ENCODE results near the gene XIST.
"Not testable (repeated sequence)": the region's sequence is repeated elsewhere in the genome, so short reads cannot be mapped to it uniquely, and the experiment has no call there.

Gene XIST

GRCh38 chrX:73840120-73840924 lies 12.2 kb downstream of the XIST start:
- DNase-seq (ENCODE audit: insufficient read length, low spot score) (no peak), FAIRE-seq (no peak)

- DNase-seq (ENCODE audit: insufficient read length, low spot score) = no peak
- no peak for FAIRE-seq
Measured at GRCh38 chrX:73839152-73839551, 13.4 kb downstream of the XIST start.

- FAIRE-seq = no peak
- no peak for DNase-seq (ENCODE audit: insufficient read length, low spot score)
Measured at GRCh38 chrX:73838123-73838522, 14.4 kb downstream of the XIST start.

- FAIRE-seq (no peak), DNase-seq (ENCODE audit: insufficient read length, low spot score) (no peak)
Measured at GRCh38 chrX:73836956-73837477, 15.5 kb downstream of the XIST start.

- DNase-seq (ENCODE audit: insufficient read length, low spot score) = no peak
- no peak for FAIRE-seq
Measured at GRCh38 chrX:73834219-73834618, 18.3 kb downstream of the XIST start.

- FAIRE-seq (no peak), DNase-seq (ENCODE audit: insufficient read length, low spot score) (no peak)
Measured at GRCh38 chrX:73832319-73832718, 20.2 kb downstream of the XIST start.

- DNase-seq (ENCODE audit: insufficient read length, low spot score) (no peak), FAIRE-seq (no peak)
Measured at GRCh38 chrX:73831500-73831899, 21.0 kb downstream of the XIST start.

GRCh38 chrX:73830489-73831414 lies 21.8 kb downstream of the XIST start:
- FAIRE-seq (no peak), DNase-seq (ENCODE audit: insufficient read length, low spot score) (no peak)

- FAIRE-seq (no peak), DNase-seq (ENCODE audit: insufficient read length, low spot score) (no peak)
Measured at GRCh38 chrX:73829890-73830466, 22.5 kb downstream of the XIST start.

- FAIRE-seq (no peak), DNase-seq (ENCODE audit: insufficient read length, low spot score) (no peak)
Measured at GRCh38 chrX:73828080-73828720, 24.3 kb downstream of the XIST start.

GRCh38 chrX:73827406-73827805 lies 25.1 kb downstream of the XIST start:
- FAIRE-seq (no peak), DNase-seq (ENCODE audit: insufficient read length, low spot score) (no peak)

- DNase-seq (ENCODE audit: insufficient read length, low spot score) (no peak), FAIRE-seq (no peak)
Measured at GRCh38 chrX:73826996-73827395, 25.5 kb downstream of the XIST start.

- no peak for DNase-seq (ENCODE audit: insufficient read length, low spot score)
- no peak for FAIRE-seq
Measured at GRCh38 chrX:73825569-73825968, 26.9 kb downstream of the XIST start.

GRCh38 chrX:73823473-73824004 lies 29.0 kb downstream of the XIST start:
- DNase-seq (ENCODE audit: insufficient read length, low spot score) (no peak), FAIRE-seq (no peak)

GRCh38 chrX:73822775-73823174 lies 29.7 kb downstream of the XIST start:
- FAIRE-seq (no peak), DNase-seq (ENCODE audit: insufficient read length, low spot score) (no peak)

GRCh38 chrX:73821921-73822559 lies 30.5 kb downstream of the XIST start:
- FAIRE-seq = peak; percentile 55
- no peak for DNase-seq (ENCODE audit: insufficient read length, low spot score)

- not testable (repeated sequence) for DNase-seq (ENCODE audit: insufficient read length, low spot score); FAIRE-seq
Measured at GRCh38 chrX:73819864-73820558, 32.5 kb downstream of the XIST start.

GRCh38 chrX:73818200-73819116 lies 34.1 kb downstream of the XIST start:
- DNase-seq (ENCODE audit: insufficient read length, low spot score) = no peak
- FAIRE-seq = no peak
